Memory B cell (primary cell): ENCODE measurements around the gene DTX1.

Experiments
- ATAC-seq: fragments of 150-1000 bp; cut with Tn5 transposase; 2 replicates; pipeline ENCODE4 v1.10.0; 2021; ENCODE audit warnings: low read depth, mild to moderate bottlenecking, moderate library complexity
- DNase-seq, 2 donors: peaks; one replicate each; pipeline ENCODE4 v3.0.0; 2022; ENCODE audit warnings: low spot score in 2 of 2
- H3K27ac Mint-ChIP-seq: one replicate; pipeline ENCODE4 v1.8.0; 2022; ENCODE audit warnings: mild to moderate bottlenecking, moderate library complexity, mixed read lengths
- H3K27me3 Mint-ChIP-seq: one replicate; pipeline ENCODE4 v1.8.0; 2022; ENCODE audit warnings: mixed read lengths
- H3K36me3 Mint-ChIP-seq: one replicate; pipeline ENCODE4 v1.8.0; 2022; ENCODE audit warnings: mild to moderate bottlenecking, mixed read lengths
- H3K4me1 Mint-ChIP-seq: one replicate; pipeline ENCODE4 v1.8.0; 2022; ENCODE audit warnings: mixed read lengths
- H3K4me3 Mint-ChIP-seq: one replicate; pipeline ENCODE4 v1.8.0; 2022; ENCODE audit warnings: mild to moderate bottlenecking, moderate library complexity, mixed read lengths
- H3K9me3 Mint-ChIP-seq: one replicate; pipeline ENCODE4 v1.8.0; 2022; ENCODE audit warnings: mixed read lengths

The DTX1 gene

GRCh38 chr12:113061061-113061694 is 4.6 kb downstream of the DTX1 start:
- H3K4me1 Mint-ChIP-seq, result peaks cover 25% of the 10 kb centered on the region
- H3K36me3 Mint-ChIP-seq, result no peaks in the 10 kb centered on the region
- H3K27me3 Mint-ChIP-seq, result no peaks in the 10 kb centered on the region
- ATAC-seq (no peak), DNase-seq (no peak)
- no peak overlapping the region for H3K4me3 Mint-ChIP-seq
- H3K9me3 Mint-ChIP-seq, result no peaks in the 10 kb centered on the region
- no peak overlapping the region for H3K27ac Mint-ChIP-seq

- H3K9me3 Mint-ChIP-seq, result no peaks in the 10 kb centered on the region
- ATAC-seq (peak; percentile 66), DNase-seq (peak in 1 of 2 donors; percentile 29)
- peak overlapping the region; percentile 22 for H3K27ac Mint-ChIP-seq
- no peaks in the 10 kb centered on the region for H3K36me3 Mint-ChIP-seq
- H3K4me1 Mint-ChIP-seq, result peaks cover 30% of the 10 kb centered on the region
- no peak overlapping the region for H3K4me3 Mint-ChIP-seq
- H3K27me3 Mint-ChIP-seq, result no peaks in the 10 kb centered on the region
Measured at GRCh38 chr12:113062502-113063395, 6.2 kb downstream of the DTX1 start.

- H3K27ac Mint-ChIP-seq, result peak overlapping the region; percentile 17
- DNase-seq (no peak), ATAC-seq (no peak)
- peaks cover 36% of the 10 kb centered on the region for H3K4me1 Mint-ChIP-seq
- H3K9me3 Mint-ChIP-seq, result no peaks in the 10 kb centered on the region
- H3K27me3 Mint-ChIP-seq, result no peaks in the 10 kb centered on the region
- H3K4me3 Mint-ChIP-seq, result no peak overlapping the region
- H3K36me3 Mint-ChIP-seq, result no peaks in the 10 kb centered on the region
Measured at GRCh38 chr12:113063396-113064350, 7.1 kb downstream of the DTX1 start.

GRCh38 chr12:113064395-113065125 is 8.0 kb downstream of the DTX1 start:
- Mint-ChIP-seq H3K4me1 (peaks cover 41% of the 10 kb centered on the region), H3K27ac (peak overlapping the region; percentile 39), H3K4me3 (peak overlapping the region; percentile 48), H3K9me3 (no peaks in the 10 kb centered on the region), H3K36me3 (no peaks in the 10 kb centered on the region), H3K27me3 (no peaks in the 10 kb centered on the region)
- no peak for ATAC-seq
- DNase-seq, result no peak

- Mint-ChIP-seq H3K36me3 (no peaks in the 10 kb centered on the region), H3K4me3 (no peak overlapping the region), H3K9me3 (no peaks in the 10 kb centered on the region), H3K4me1 (peaks cover 47% of the 10 kb centered on the region), H3K27ac (peak overlapping the region; percentile 39), H3K27me3 (no peaks in the 10 kb centered on the region)
- DNase-seq, result peak in 1 of 2 donors; percentile 46
- ATAC-seq, result peak; percentile 22
Measured at GRCh38 chr12:113065126-113066007, 8.8 kb downstream of the DTX1 start.

- Mint-ChIP-seq H3K4me3 (no peak overlapping the region), H3K4me1 (peaks cover 55% of the 10 kb centered on the region), H3K9me3 (no peaks in the 10 kb centered on the region), H3K27ac (no peak overlapping the region), H3K27me3 (no peaks in the 10 kb centered on the region), H3K36me3 (no peaks in the 10 kb centered on the region)
- ATAC-seq (no peak), DNase-seq (no peak)
Measured at GRCh38 chr12:113066813-113067400, 10.4 kb downstream of the DTX1 start.

- no peaks in the 10 kb centered on the region for H3K27me3 Mint-ChIP-seq
- H3K4me3 Mint-ChIP-seq, result peak overlapping the region; percentile 2
- H3K4me1 Mint-ChIP-seq, result peaks cover 56% of the 10 kb centered on the region
- peak overlapping the region; percentile 68 for H3K27ac Mint-ChIP-seq
- DNase-seq (no peak), ATAC-seq (no peak)
- H3K9me3 Mint-ChIP-seq, result no peaks in the 10 kb centered on the region
- no peaks in the 10 kb centered on the region for H3K36me3 Mint-ChIP-seq
Measured at GRCh38 chr12:113067987-113068935, 11.7 kb downstream of the DTX1 start.

GRCh38 chr12:113069149-113069548 is 12.6 kb downstream of the DTX1 start:
- Mint-ChIP-seq H3K27ac (peak overlapping the region; percentile 80), H3K4me1 (peaks cover 62% of the 10 kb centered on the region), H3K36me3 (no peaks in the 10 kb centered on the region), H3K9me3 (no peaks in the 10 kb centered on the region), H3K27me3 (no peaks in the 10 kb centered on the region), H3K4me3 (no peak overlapping the region)
- ATAC-seq, result no peak
- no peak for DNase-seq

GRCh38 chr12:113069751-113070116 is 13.2 kb downstream of the DTX1 start:
- no peaks in the 10 kb centered on the region for H3K36me3 Mint-ChIP-seq
- no peak for DNase-seq
- no peaks in the 10 kb centered on the region for H3K27me3 Mint-ChIP-seq
- H3K27ac Mint-ChIP-seq, result peak overlapping the region; percentile 80
- H3K4me3 Mint-ChIP-seq, result no peak overlapping the region
- no peak for ATAC-seq
- H3K4me1 Mint-ChIP-seq, result peaks cover 62% of the 10 kb centered on the region
- H3K9me3 Mint-ChIP-seq, result no peaks in the 10 kb centered on the region

GRCh38 chr12:113070117-113070906 is 13.8 kb downstream of the DTX1 start:
- H3K4me3 Mint-ChIP-seq, result peak overlapping the region; percentile 0

More at GRCh38 chr12:113070117-113070906, 13.8 kb downstream of the DTX1 start:
- Mint-ChIP-seq H3K27me3 (no peaks in the 10 kb centered on the region), H3K4me1 (peaks cover 62% of the 10 kb centered on the region), H3K27ac (peak overlapping the region; percentile 80), H3K36me3 (no peaks in the 10 kb centered on the region), H3K9me3 (no peaks in the 10 kb centered on the region)
- DNase-seq (peak; percentile 59 to 70), ATAC-seq (peak; percentile 81)
